GM21390 (cell line): ENCODE data around the gene XRCC4.
A peak's percentile ranks its signal among the peaks of the same experiment; 100 is the strongest.

Experiments used
- ATAC-seq: cut with Tn5 transposase; IDR thresholded peaks from one replicate; pipeline ENCODE4 v1.9.1; 2021; ENCODE audit not compliant: unreplicated experiment

The XRCC4 gene

GRCh38 chr5:83173826-83174225 lies 96.5 kb downstream of the XRCC4 start:
- no peak for ATAC-seq

- no peak for ATAC-seq
Observed at GRCh38 chr5:83177803-83178202, 100.5 kb downstream of the XRCC4 start.

- ATAC-seq = no peak
Observed at GRCh38 chr5:83179966-83180365, 102.6 kb downstream of the XRCC4 start.

GRCh38 chr5:83184534-83184933 lies 107.2 kb downstream of the XRCC4 start:
- ATAC-seq = no peak

- ATAC-seq = no peak
Observed at GRCh38 chr5:83192947-83193346, 115.6 kb downstream of the XRCC4 start.

GRCh38 chr5:83197326-83197967 lies 120.1 kb downstream of the XRCC4 start:
- ATAC-seq = no peak

- ATAC-seq = no peak
Observed at GRCh38 chr5:83199126-83199525, 121.8 kb downstream of the XRCC4 start.

GRCh38 chr5:83204651-83205050 lies 127.3 kb downstream of the XRCC4 start:
- ATAC-seq = peak; percentile 81

GRCh38 chr5:83209963-83210362 lies 132.6 kb downstream of the XRCC4 start:
- ATAC-seq = no peak

GRCh38 chr5:83219077-83219476 lies 141.7 kb downstream of the XRCC4 start:
- no peak for ATAC-seq

- ATAC-seq = no peak
Observed at GRCh38 chr5:83219495-83219894, 142.1 kb downstream of the XRCC4 start.

GRCh38 chr5:83220331-83220730 lies 143.0 kb downstream of the XRCC4 start:
- no peak for ATAC-seq

- no peak for ATAC-seq
Observed at GRCh38 chr5:83222906-83223305, 145.6 kb downstream of the XRCC4 start.

GRCh38 chr5:83227611-83228010 lies 150.3 kb downstream of the XRCC4 start:
- ATAC-seq = no peak

- ATAC-seq = no peak
Observed at GRCh38 chr5:83230511-83230910, 153.2 kb downstream of the XRCC4 start.

GRCh38 chr5:83244516-83244915 lies 167.2 kb downstream of the XRCC4 start:
- no peak for ATAC-seq

- ATAC-seq = no peak
Observed at GRCh38 chr5:83245037-83245436, 167.7 kb downstream of the XRCC4 start.

GRCh38 chr5:83246071-83246470 lies 168.7 kb downstream of the XRCC4 start:
- no peak for ATAC-seq

GRCh38 chr5:83249156-83249555 lies 171.8 kb downstream of the XRCC4 start:
- no peak for ATAC-seq

GRCh38 chr5:83251849-83252248 lies 174.5 kb downstream of the XRCC4 start:
- ATAC-seq = no peak

- no peak for ATAC-seq
Observed at GRCh38 chr5:83253720-83254119, 176.4 kb downstream of the XRCC4 start.

GRCh38 chr5:83255268-83255667 lies 177.9 kb downstream of the XRCC4 start:
- no peak for ATAC-seq

- no peak for ATAC-seq
Observed at GRCh38 chr5:83256091-83256780, 178.9 kb downstream of the XRCC4 start.
